IMR-90 (cell line): Measurements from ENCODE around the gene LIMK2. TPM values are rescaled to one million over a fixed set of nuclear protein-coding genes. Genes with fewer than 3 reads are reported as not detected.

ENCODE experiments used
- CTCF ChIP-seq: conservative IDR thresholded peaks from 2 replicates; pipeline ENCODE4 v1.5.1; 2012; ENCODE audit warnings: mild to moderate bottlenecking, low read depth, low read length, improper control_type of control experiment
- polyA plus RNA-seq, 3 experiments: library from polyadenylated mRNA; depleted of rRNA; stranded (reverse); fragments of >200 nt; gene quantifications; 2 replicates each; pipeline ENCODE4 v1.2.3, GENCODE V29; 2012; ENCODE audit warnings: low replicate concordance in 1 of 3
- total RNA-seq: library from RNA; depleted of rRNA; stranded (reverse); fragments of >200 nt; gene quantifications from 2 replicates; pipeline ENCODE4 v1.2.3, GENCODE V29; 2012

LIMK2 gene
- total and polyA plus RNA-seq, 2 of the 4 experiments (the other 2 are of a cell fraction), result 14.5 to 31.9 TPM

DNA sequence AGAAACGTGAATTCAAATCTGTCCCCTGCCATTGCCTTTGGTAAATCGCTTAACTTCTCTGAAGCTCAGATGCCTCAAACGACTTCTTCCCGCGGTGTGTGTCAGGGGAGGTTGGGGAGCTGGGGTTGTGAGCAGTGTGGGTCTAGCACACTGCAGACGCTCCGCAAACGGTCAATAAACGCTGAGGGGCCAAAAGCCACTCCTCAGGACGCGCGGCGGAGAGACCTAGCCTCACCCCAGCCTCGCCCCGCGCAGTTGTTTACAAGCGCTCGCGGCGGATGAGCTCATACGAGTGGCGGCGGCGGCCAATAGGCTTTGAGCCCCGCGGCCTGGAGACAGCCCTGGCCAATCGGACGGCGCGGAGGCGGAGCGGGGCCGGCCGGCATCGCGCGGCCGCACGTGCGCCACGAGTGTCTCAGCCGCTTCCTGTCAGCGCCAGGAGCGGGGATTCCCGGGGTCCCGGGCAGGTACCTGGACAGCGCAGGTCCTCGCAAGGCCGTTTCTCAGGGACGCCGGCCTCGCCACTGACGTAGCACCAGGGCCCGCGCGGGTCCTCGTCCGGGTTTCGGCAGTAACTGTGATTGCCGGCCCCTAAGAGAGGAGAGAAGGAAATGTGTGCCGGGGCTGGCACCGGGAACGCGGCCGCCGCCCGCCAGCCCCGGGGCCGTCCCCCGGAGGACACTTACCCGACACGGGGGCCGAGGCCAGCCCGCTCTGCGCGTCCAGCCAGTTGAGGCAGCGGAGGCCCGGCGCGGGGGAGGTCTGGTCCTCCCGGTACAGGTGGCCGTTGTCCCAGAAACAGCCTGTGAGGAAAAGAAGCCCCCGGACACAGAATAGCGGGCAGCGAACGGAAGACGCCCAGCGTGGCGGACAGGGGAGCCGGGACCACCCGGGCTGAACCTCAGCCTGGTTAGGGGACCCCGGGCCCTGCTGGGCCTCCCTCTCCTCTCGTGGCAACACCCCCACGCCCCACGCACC lies 78.7 kb downstream of the LIMK2 start (continued):
- TF ChIP-seq CTCF, result no peak
